C4-2B (cell line): ENCODE data around the gene ADGRA1.

ENCODE experiments used
- H3K27ac ChIP-seq: fragments of 450-650 bp; 2 replicates; pipeline ENCODE4 v1.5.1; 2017
- ZFX ChIP-seq: fragments of 450-650 bp; IDR thresholded peaks from 2 replicates; pipeline ENCODE4 v1.6.1; 2017
- TF ChIP-seq, protein P1 (sequence below): fragments of 450-650 bp; conservative IDR thresholded peaks from 2 replicates; pipeline ENCODE4 v1.5.1; 2017; ENCODE audit warnings: mild to moderate bottlenecking

ADGRA1 gene

DNA sequence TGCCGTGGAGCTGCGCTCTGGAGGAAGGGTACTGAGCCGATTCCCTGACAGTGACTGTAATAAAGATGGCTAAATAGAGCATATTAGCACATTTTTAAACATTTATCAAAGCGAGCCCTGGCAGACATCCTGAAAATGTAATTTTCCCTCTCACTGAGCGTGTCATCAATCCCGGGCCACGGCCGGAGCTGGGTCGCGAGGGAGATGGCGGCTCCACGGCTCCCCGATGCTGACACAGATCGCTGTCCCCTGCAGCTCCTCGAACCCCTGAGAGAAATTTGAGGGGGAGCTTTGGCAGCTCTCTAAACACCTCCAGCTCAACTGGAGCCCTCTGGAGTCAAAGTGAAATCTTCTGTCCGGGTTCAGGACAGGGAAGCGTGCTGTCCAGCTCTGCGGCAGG lies 44.9 kb upstream of the ADGRA1 start:
- TF ChIP-seq, protein P1, sequence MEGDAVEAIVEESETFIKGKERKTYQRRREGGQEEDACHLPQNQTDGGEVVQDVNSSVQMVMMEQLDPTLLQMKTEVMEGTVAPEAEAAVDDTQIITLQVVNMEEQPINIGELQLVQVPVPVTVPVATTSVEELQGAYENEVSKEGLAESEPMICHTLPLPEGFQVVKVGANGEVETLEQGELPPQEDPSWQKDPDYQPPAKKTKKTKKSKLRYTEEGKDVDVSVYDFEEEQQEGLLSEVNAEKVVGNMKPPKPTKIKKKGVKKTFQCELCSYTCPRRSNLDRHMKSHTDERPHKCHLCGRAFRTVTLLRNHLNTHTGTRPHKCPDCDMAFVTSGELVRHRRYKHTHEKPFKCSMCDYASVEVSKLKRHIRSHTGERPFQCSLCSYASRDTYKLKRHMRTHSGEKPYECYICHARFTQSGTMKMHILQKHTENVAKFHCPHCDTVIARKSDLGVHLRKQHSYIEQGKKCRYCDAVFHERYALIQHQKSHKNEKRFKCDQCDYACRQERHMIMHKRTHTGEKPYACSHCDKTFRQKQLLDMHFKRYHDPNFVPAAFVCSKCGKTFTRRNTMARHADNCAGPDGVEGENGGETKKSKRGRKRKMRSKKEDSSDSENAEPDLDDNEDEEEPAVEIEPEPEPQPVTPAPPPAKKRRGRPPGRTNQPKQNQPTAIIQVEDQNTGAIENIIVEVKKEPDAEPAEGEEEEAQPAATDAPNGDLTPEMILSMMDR: no peak
- no peak for TF ChIP-seq ZFX
- H3K27ac ChIP-seq: no peak overlapping the region

DNA sequence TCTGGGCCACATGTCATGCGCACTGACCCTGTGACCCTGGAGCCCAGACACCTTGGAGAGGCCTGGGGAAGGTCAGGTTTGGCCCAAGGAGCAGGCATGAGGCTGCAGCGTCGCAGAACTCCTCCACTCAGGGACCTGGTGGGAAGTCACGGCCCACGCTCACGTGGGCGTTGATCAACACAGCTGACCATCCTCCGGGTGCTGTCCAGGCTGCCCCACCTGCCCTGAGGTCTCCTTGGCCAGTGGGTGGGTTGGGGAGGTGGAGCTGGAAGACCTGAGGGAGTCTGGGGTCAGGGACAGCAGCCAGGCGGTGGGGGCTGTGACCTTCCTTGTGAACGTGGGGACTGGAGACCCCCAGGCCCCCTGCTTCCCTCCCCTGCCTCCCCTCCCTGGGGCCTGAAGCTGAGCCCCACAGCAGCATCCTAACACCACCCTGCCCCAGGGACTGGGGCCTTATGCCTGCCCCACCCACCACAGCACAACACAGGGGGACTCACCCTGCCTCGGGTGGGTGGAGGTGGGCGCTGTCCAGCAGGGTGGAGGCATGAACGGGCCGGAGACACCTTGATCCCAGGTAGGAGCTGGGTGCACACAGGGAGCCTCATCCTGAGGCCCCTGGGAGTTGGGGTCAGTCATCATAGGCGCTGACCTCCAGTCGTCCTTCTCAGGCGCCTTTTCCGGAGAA lies 44.0 kb upstream of the ADGRA1 start:
- H3K27ac ChIP-seq: no peak overlapping the region
- TF ChIP-seq, protein P1: no peak
- no peak for TF ChIP-seq ZFX

DNA sequence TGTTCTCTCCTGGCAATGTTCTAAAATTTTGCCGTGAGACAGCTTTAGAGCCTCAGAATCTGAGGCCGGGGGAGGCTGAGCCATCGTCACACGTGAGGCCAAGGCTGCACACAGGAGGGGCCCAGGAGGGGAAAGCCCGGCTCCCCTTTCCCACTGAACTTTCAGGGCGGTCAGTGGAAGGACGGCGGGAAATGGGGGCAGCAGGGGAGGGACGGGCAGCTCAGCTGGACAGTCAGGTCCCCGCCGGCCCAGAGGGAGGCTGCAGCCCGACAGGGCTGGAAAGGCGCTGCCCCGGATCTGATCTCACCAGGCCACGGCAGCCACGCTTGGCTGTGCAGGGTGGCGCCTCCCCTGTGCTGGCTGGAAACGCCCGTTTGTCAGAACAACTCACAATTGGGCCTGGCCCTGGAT lies 43.3 kb upstream of the ADGRA1 start:
- no peak for TF ChIP-seq ZFX
- TF ChIP-seq, protein P1: no peak

DNA sequence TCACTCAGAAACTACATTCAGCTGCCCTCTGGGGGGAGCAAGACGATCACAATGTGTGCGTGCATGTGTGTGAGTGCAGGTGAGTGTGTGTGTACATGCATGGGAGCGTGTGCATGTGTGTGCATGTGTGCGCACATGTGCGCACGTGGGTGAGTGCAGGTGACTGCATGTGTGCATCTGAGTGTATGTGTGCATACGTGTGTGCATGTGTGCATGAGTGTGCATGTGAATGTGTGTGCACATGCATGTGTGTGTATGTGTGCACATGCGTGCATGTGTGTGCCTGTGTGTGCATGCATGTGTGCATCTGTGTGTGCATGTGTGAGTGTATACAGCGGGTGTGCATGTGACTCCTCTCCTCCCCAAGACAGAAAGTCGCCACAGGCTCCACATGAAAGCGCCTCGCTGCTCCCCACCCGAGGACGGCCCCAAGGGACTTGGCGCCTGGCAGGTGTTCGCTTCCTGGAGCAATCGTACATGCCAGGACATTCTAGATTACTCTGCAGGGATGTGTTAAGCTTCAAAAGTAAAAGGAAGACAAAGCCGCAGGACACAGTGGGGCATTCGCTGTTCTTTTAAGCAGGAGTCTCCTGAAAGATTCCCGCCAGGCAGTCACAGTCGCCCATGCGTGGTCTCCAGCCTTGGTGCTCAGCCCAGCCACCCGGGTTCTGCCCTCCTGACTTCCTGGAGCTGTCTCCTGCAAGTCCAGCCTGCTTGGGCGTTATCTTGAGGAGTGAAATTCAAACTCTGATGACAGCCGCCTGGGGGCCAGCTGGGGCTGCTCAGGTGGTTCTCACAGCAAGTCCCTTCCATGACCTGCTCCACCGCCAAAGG lies 42.0 kb upstream of the ADGRA1 start:
- no peak for TF ChIP-seq ZFX
- TF ChIP-seq, protein P1: no peak
- no peak overlapping the region for H3K27ac ChIP-seq

More for the DNA sequence above, 43.3 kb upstream of the ADGRA1 start:
- H3K27ac ChIP-seq: no peak overlapping the region

DNA sequence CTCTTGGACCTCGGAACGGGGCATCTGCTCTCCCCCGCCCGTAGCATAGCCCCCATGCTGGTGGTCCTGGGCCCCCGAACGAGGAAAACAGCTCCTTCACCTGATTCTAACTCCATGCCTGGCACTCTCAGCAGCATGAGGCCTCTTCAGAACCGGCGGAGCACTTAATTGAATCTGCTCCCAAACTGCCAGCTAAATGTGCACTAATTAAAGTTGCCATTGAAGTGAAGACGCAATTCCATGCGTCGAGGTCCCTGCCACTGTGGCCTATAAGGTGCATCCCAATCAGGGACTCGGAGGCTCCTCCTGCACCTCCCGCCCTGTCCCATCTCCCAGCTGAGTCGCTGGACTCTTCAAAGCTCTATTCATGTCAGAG lies 41.3 kb upstream of the ADGRA1 start:
- no peak for TF ChIP-seq ZFX
- TF ChIP-seq, protein P1: no peak

DNA sequence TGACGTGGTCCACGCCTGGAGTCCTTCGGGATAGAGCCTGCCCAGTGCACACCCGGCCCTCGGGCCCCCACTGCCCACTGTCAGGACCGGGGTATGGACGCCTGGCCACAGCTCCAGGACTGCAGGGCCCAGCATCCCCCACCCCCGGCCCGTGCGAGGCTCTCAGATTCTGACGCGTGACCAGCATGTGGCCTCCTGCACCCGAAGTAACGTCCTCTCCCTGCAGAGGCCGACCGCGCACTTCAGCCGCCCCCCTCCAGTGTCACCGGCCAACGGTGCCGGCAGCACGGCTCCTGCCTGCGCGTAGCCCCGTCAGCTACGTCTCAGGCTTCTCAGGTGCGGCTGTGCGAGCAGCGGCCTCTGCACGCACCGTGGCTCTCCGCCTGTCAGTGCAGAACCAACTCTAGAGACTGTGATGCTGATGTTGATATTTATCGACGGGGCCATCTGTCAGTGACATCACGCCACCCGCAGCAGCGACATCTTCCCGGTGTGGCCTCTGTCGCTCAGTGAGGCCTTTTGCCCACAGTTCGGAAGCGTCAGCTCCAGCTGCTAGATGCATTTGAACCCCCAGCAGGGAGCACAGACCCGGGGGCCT lies 40.1 kb upstream of the ADGRA1 start:
- TF ChIP-seq, protein P1: no peak
- TF ChIP-seq ZFX: no peak
- no peak overlapping the region for H3K27ac ChIP-seq

More for the DNA sequence above, 41.3 kb upstream of the ADGRA1 start:
- no peak overlapping the region for H3K27ac ChIP-seq

DNA sequence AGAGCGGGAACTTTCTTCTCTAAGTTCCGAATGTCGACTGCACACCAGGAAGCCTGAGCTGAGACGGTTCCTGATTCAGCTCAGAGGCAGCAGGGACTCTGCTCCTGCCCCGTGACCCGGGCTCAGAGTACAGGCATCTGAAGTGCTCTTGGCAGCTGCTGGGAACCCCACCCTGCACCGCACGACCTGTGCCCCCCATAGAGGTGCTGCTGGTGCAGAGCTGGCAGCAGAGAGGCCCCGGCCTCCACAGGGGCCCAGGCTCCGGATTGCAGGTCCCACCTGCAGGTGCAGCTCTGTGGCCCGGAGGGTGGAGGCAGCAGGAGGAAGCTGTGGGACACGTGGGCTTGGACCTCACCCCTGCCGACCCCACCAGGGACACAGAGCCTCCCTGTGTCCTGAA lies 39.5 kb upstream of the ADGRA1 start:
- no peak overlapping the region for H3K27ac ChIP-seq
- no peak for TF ChIP-seq ZFX
- TF ChIP-seq, protein P1: no peak
